Measurements from ENCODE around the gene EPB41L2.
A peak's percentile ranks its signal among the peaks of the same experiment; 100 is the strongest.
"Not testable (repeated sequence)": the region's sequence is repeated elsewhere in the genome, so short reads cannot be mapped to it uniquely, and the experiment has no call there.

EPB41L2 gene

GRCh38 chr6:130937942-130938604 is 125.0 kb downstream of the EPB41L2 start:
- DNase-seq = no peak

- DNase-seq = no peak
Measured at GRCh38 chr6:130936933-130937332, 126.1 kb downstream of the EPB41L2 start.

GRCh38 chr6:130935978-130936377 is 127.1 kb downstream of the EPB41L2 start:
- no peak for DNase-seq

GRCh38 chr6:130934848-130935585 is 128.0 kb downstream of the EPB41L2 start:
- DNase-seq = no peak

- DNase-seq = no peak
Measured at GRCh38 chr6:130933712-130934200, 129.3 kb downstream of the EPB41L2 start.

GRCh38 chr6:130932921-130933320 is 130.1 kb downstream of the EPB41L2 start:
- no peak for DNase-seq

- DNase-seq = no peak
Measured at GRCh38 chr6:130932438-130932837, 130.6 kb downstream of the EPB41L2 start.

- no peak for DNase-seq
Measured at GRCh38 chr6:130931683-130932082, 131.4 kb downstream of the EPB41L2 start.

- no peak for DNase-seq
Measured at GRCh38 chr6:130929036-130929678, 133.9 kb downstream of the EPB41L2 start.

- DNase-seq = no peak
Measured at GRCh38 chr6:130928158-130928912, 134.7 kb downstream of the EPB41L2 start.

- DNase-seq = no peak
Measured at GRCh38 chr6:130927305-130927704, 135.7 kb downstream of the EPB41L2 start.

- no peak for DNase-seq
Measured at GRCh38 chr6:130923350-130923749, 139.7 kb downstream of the EPB41L2 start.

GRCh38 chr6:130922922-130923321 is 140.1 kb downstream of the EPB41L2 start:
- DNase-seq = no peak

- no peak for DNase-seq
Measured at GRCh38 chr6:130920969-130921368, 142.1 kb downstream of the EPB41L2 start.

- no peak for DNase-seq
Measured at GRCh38 chr6:130918171-130918570, 144.9 kb downstream of the EPB41L2 start.

- not testable (repeated sequence) for DNase-seq
Measured at GRCh38 chr6:130915606-130916005, 147.4 kb downstream of the EPB41L2 start.

- peak in 2 of 5 donors; percentile 1 to 28 for DNase-seq
Measured at GRCh38 chr6:130913120-130913519, 149.9 kb downstream of the EPB41L2 start.

- no peak for DNase-seq
Measured at GRCh38 chr6:130912434-130912833, 150.6 kb downstream of the EPB41L2 start.

GRCh38 chr6:130908958-130909357 is 154.1 kb downstream of the EPB41L2 start:
- DNase-seq = no peak

- no peak for DNase-seq
Measured at GRCh38 chr6:130908188-130908587, 154.9 kb downstream of the EPB41L2 start.

- DNase-seq = no peak
Measured at GRCh38 chr6:130907687-130908086, 155.4 kb downstream of the EPB41L2 start.

- no peak for DNase-seq
Measured at GRCh38 chr6:130906736-130907381, 156.2 kb downstream of the EPB41L2 start.

Data from T-helper 1 cell (primary cell).